PFSK-1 (cell line): ENCODE results near the gene LYRM2.

Experiments used
- POLR2AphosphoS5 ChIP-seq: IDR thresholded peaks from 2 replicates; pipeline ENCODE4 v1.6.1; 2012; ENCODE audit warnings: low read depth, mild to moderate bottlenecking, control low read depth, low read length, moderate library complexity
- REST ChIP-seq, 2 experiments: IDR thresholded peaks; 2 replicates each; pipeline versions ENCODE4 v1.6.1 to v1.8.0; 2011 to 2012; ENCODE audit warnings: low read depth in 2 of 2, low read length in 2 of 2, control low read depth in 1 of 2, inconsistent platforms in 1 of 2, mild to moderate bottlenecking in 1 of 2, moderate library complexity in 1 of 2; ENCODE audit not compliant: insufficient read depth in 1 of 2
- SIN3A ChIP-seq: IDR thresholded peaks from 2 replicates; pipeline ENCODE4 v1.6.1; 2012; ENCODE audit warnings: mild to moderate bottlenecking, low read length, moderate library complexity, borderline replicate concordance; ENCODE audit not compliant: insufficient read depth

DNA sequence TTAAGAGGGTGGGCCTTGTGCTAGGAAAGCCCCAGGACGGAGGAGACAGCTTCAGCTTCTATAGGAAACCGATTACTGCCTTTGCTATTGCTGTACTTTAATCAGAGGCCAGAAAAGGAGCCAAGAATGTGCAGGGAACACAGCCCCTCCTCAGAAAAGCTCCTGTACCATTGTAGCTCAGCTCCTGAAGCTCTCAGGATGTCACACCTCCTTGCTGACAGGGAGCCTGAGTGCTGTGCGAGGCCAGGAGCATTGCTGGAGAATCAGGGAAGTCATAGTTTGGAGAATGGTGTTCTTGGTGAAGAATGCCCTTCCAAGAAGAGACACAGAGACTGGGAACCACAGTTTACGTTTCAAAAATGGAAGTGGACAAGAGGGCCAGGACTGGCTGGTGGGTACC lies 46.8 kb downstream of the LYRM2 start:
- TF ChIP-seq REST (IDR thresholded peaks at IDR 0.05; ENCODE audit: insufficient read depth in 1 of 2, low read depth in 2 of 2, low read length in 2 of 2): no peak
- no peak for TF ChIP-seq POLR2AphosphoS5
- no peak for TF ChIP-seq SIN3A
